Measurements from ENCODE around the gene ABLIM2.

DNA sequence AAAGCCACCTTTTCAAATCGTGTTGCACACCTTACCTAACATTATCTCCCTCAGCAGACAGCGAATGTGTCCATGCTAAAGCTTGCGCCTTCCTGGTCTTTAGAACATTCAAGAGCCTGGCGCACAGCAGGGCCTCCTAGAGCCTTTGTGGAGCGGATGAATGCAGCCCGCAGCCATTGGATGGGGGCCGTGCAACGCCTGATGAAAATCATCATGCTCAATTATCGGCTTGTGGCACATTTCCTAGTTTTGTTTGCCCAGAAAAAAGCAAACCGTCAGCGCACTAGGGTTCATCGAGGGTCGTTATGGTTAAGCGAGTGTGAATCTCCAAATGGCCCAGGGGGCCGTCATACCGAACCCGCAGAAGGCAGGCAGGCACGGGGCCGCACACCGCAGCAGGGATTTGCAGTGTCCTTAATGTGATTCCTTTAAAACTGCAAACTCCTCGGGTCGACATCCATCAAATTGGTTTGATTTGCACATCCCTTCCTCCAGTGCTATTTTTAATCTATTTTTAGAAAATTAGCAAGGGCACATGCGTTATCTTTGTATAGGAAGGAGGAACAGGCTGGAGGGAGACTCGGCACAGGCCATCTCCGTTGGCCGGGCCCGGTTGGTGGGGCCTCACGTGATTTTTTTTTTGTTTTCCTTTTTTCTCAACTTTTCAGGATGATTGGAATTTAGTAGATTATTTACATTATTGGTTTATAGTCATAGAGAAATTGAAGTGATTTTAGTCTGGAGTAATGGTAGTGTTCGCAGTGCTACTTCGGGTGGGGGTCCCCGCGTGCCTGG lies 53.1 kb downstream of the ABLIM2 start:
- TF ChIP-seq, protein P1, sequence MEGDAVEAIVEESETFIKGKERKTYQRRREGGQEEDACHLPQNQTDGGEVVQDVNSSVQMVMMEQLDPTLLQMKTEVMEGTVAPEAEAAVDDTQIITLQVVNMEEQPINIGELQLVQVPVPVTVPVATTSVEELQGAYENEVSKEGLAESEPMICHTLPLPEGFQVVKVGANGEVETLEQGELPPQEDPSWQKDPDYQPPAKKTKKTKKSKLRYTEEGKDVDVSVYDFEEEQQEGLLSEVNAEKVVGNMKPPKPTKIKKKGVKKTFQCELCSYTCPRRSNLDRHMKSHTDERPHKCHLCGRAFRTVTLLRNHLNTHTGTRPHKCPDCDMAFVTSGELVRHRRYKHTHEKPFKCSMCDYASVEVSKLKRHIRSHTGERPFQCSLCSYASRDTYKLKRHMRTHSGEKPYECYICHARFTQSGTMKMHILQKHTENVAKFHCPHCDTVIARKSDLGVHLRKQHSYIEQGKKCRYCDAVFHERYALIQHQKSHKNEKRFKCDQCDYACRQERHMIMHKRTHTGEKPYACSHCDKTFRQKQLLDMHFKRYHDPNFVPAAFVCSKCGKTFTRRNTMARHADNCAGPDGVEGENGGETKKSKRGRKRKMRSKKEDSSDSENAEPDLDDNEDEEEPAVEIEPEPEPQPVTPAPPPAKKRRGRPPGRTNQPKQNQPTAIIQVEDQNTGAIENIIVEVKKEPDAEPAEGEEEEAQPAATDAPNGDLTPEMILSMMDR (IDR thresholded peaks at IDR 0.05; ENCODE audit: low read length), result no peak
- TF ChIP-seq EZH2phosphoT487 (IDR thresholded peaks at IDR 0.05; ENCODE audit: low read length), result peak; percentile 26; the same call in 1 of the 2 replicates
